ENCODE data around the gene INSL4.

INSL4 gene

DNA sequence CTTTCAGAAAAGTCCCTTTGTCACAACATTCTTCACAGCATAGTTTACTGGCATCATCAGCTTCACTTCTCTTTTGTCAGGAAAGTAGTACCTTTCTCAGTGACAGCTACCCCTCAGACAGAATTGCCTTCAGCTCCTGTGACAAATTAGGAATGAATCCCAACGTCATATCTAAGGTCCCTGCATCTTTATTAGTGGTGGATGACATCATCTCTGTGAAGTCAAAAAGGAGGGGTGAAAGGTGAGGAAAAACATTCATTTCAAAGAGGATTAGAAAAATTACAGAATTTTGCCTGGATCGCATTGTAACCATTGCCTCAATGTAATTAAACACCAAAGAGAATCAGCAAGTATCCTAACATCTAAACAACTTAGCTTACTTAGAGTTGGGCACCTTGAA is 37.9 kb upstream of the INSL4 start:
- DNase-seq (ENCODE audit: extremely low read depth, low read depth): no peak
- TF ChIP-seq, protein P1, sequence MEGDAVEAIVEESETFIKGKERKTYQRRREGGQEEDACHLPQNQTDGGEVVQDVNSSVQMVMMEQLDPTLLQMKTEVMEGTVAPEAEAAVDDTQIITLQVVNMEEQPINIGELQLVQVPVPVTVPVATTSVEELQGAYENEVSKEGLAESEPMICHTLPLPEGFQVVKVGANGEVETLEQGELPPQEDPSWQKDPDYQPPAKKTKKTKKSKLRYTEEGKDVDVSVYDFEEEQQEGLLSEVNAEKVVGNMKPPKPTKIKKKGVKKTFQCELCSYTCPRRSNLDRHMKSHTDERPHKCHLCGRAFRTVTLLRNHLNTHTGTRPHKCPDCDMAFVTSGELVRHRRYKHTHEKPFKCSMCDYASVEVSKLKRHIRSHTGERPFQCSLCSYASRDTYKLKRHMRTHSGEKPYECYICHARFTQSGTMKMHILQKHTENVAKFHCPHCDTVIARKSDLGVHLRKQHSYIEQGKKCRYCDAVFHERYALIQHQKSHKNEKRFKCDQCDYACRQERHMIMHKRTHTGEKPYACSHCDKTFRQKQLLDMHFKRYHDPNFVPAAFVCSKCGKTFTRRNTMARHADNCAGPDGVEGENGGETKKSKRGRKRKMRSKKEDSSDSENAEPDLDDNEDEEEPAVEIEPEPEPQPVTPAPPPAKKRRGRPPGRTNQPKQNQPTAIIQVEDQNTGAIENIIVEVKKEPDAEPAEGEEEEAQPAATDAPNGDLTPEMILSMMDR (IDR thresholded peaks at IDR 0.05; ENCODE audit: low read depth, low read length): no peak

DNA sequence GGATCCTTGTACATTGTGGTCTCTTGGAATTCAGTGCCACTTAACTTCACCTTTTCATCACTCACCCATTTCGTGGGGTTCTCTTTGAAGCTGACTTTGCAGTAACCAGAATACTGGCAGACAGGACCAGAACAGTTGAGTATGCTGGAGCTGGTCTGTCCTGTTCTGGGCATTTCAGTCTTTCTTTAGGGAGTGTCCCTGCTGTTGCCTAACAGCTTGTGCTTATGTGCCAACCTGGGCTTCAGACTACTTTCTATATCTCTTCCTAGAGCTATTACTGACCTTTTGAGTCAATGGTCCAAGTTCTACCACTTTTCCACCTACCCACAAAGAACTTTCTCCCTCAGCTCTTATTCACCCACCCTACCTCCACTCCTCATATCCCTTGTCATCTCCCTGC is 35.8 kb upstream of the INSL4 start:
- DNase-seq (ENCODE audit: extremely low read depth, low read depth): no peak
- TF ChIP-seq, protein P1 (IDR thresholded peaks at IDR 0.05; ENCODE audit: low read depth, low read length): no peak

DNA sequence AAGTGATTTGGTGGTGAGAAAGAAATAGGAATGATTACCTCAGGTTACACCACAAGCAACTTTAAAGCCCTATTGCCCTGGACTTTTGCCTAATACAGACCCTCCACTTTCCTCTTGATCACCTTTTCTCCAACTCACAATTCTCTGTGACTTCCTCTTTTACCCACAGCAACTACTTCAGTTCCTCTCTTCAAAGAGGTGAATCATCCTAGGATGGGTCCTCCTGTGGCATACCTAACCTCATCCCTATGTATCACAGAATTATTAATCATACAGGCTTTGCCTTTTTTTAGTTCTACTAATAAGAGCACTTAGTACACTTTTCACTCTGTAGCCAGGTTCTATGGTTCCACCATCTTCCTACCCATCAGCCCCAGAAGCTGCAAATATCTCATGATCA is 26.1 kb upstream of the INSL4 start:
- TF ChIP-seq, protein P1 (IDR thresholded peaks at IDR 0.05; ENCODE audit: low read depth, low read length): no peak
- no peak for DNase-seq (ENCODE audit: extremely low read depth, low read depth)

- no peak for DNase-seq (ENCODE audit: extremely low read depth, low read depth)
- TF ChIP-seq, protein P1 (IDR thresholded peaks at IDR 0.05; ENCODE audit: low read depth, low read length): no peak
Observed at GRCh38 chr9:5230554-5230953, 665 bp upstream of the INSL4 start.

GRCh38 chr9:5263351-5264218 is 32.4 kb downstream of the INSL4 start:
- DNase-seq (ENCODE audit: extremely low read depth, low read depth): no peak
- TF ChIP-seq, protein P1 (IDR thresholded peaks at IDR 0.05; ENCODE audit: low read depth, low read length): no peak

- no peak for DNase-seq (ENCODE audit: extremely low read depth, low read depth)
Observed at GRCh38 chr9:5264219-5264595, 33.0 kb downstream of the INSL4 start.

GRCh38 chr9:5265939-5266338 is 34.7 kb downstream of the INSL4 start:
- TF ChIP-seq, protein P1 (IDR thresholded peaks at IDR 0.05; ENCODE audit: low read depth, low read length): no peak
- DNase-seq (ENCODE audit: extremely low read depth, low read depth): no peak

More at GRCh38 chr9:5264219-5264595, 33.0 kb downstream of the INSL4 start:
- TF ChIP-seq, protein P1 (IDR thresholded peaks at IDR 0.05; ENCODE audit: low read depth, low read length): no peak
